ENCODE data around the gene OR6C4. TPM values are rescaled to one million over a fixed set of nuclear protein-coding genes. Genes with fewer than 3 reads are reported as not detected.

OR6C4 gene
- total RNA-seq = not detected in 2 replicates

GRCh38 chr12:55549302-55549701, at the start of gene OR6C4:
Gene OR6C4 (plus strand): TSS chr12:55549602. CDS start chr12:55551227, 1,625 bp downstream.

GRCh38 chr12:55572168-55572567, 22.8 kb downstream of the OR6C4 start, which contains the start of gene OR2AP1:
Gene OR2AP1 (plus strand): TSS chr12:55572468. CDS start chr12:55574415, 1,947 bp downstream.

Other genes starting within 250 kb of the OR6C4 start
- gene OR6C1, start 235.3 kb upstream of the OR6C4 start, total RNA-seq = not detected in 2 replicates
- not detected in 2 replicates for gene OR6C3, start 218.9 kb upstream of the OR6C4 start, total RNA-seq
- not detected in 2 replicates for gene OR6C75, start 186.6 kb upstream of the OR6C4 start, total RNA-seq
- gene OR6C65, start 149.1 kb upstream of the OR6C4 start, total RNA-seq = not detected in 2 replicates
- gene OR6C76, start 123.3 kb upstream of the OR6C4 start, total RNA-seq = not detected in 2 replicates
- gene OR6C2, start 105.5 kb upstream of the OR6C4 start, total RNA-seq = not detected in 2 replicates
- gene OR6C70, start 79.5 kb upstream of the OR6C4 start, total RNA-seq = not detected in 2 replicates
- not detected in 2 replicates for gene OR6C68, start 57.2 kb upstream of the OR6C4 start, total RNA-seq
- gene OR2AP1, start 22.9 kb downstream of the OR6C4 start, total RNA-seq = not detected in 2 replicates
- gene OR10P1, start 87.3 kb downstream of the OR6C4 start, total RNA-seq = not detected in 2 replicates
- gene ITGA7, start 158.3 kb downstream of the OR6C4 start, total RNA-seq = 15.5 and 18.5 TPM in 2 replicates
- gene BLOC1S1, start 166.4 kb downstream of the OR6C4 start, total RNA-seq = 138 and 163 TPM in 2 replicates
- 3.1 and 8.1 TPM in 2 replicates for gene RDH5, start 170.8 kb downstream of the OR6C4 start, total RNA-seq
- 1,149 and 1,628 TPM in 2 replicates for gene CD63, start 179.4 kb downstream of the OR6C4 start, total RNA-seq
- gene GDF11, start 193.5 kb downstream of the OR6C4 start, total RNA-seq = 7.9 and 10.4 TPM in 2 replicates